Naive thymus-derived CD4-positive, alpha-beta T cell (primary cell): Measurements from ENCODE around the gene FOXD4. TPM values are rescaled to one million over a fixed set of nuclear protein-coding genes. Genes with fewer than 3 reads are reported as not detected.
A peak's percentile ranks its signal among the peaks of the same experiment; 100 is the strongest.
"Not testable (repeated sequence)": the region's sequence is repeated elsewhere in the genome, so short reads cannot be mapped to it uniquely, and the experiment has no call there.

Source experiments
- ATAC-seq: fragments of 150-1000 bp; cut with Tn5 transposase; 2 replicates; pipeline ENCODE4 v1.10.0; 2021; ENCODE audit warnings: mild to moderate bottlenecking, moderate library complexity
- CTCF ChIA-PET: fragments of 350-600 bp; sonication (Branson Sonifier 250); formaldehyde crosslinking; loops from one replicate; lab custom pipeline; 2021; ENCODE audit warnings: antibody characterized with exemption; lab: Charles Lee
- POLR2A ChIA-PET: fragments of 350-600 bp; sonication (Branson Sonifier 250); formaldehyde crosslinking; loops from one replicate; lab custom pipeline; 2021; ENCODE audit warnings: antibody characterized with exemption, inconsistent platforms; lab: Charles Lee
- DNase-seq, 9 donors: peaks; one replicate each; pipeline versions ENCODE4 v3.0.0 to v3.0.0-alpha.2; 2020 to 2022; ENCODE audit warnings: mixed read lengths in 1 of 9
- H3K27ac ChIP-seq: one replicate; pipeline ENCODE4 v1.7.0; 2013; ENCODE audit warnings: mild to moderate bottlenecking, low read depth, low read length, moderate library complexity
- H3K27me3 ChIP-seq, 2 donors: one replicate each; pipeline ENCODE4 v1.7.0; 2013; ENCODE audit warnings: low read length in 2 of 2, mild to moderate bottlenecking in 2 of 2, moderate library complexity in 2 of 2; ENCODE audit not compliant: control insufficient read depth in 2 of 2, insufficient read depth in 2 of 2
- H3K36me3 ChIP-seq, 3 experiments: 1 replicate in 2 of 3; 2 replicates in 1 of 3; pipeline ENCODE4 v1.7.0; 2013; ENCODE audit warnings: low read length in 3 of 3, mild to moderate bottlenecking in 3 of 3, moderate library complexity in 1 of 3; ENCODE audit not compliant: insufficient read depth in 3 of 3, control insufficient read depth in 2 of 3
- H3K4me1 ChIP-seq, 2 donors: one replicate each; pipeline ENCODE4 v1.7.0; 2013; ENCODE audit warnings: low read length in 2 of 2, mild to moderate bottlenecking in 2 of 2, moderate library complexity in 1 of 2; ENCODE audit not compliant: control insufficient read depth in 2 of 2, insufficient read depth in 2 of 2
- H3K4me3 ChIP-seq: 2 replicates; pipeline ENCODE4 v1.7.0; 2013; ENCODE audit warnings: mild to moderate bottlenecking, low read length
- H3K9me3 ChIP-seq, 3 experiments: 1 replicate in 2 of 3; 2 replicates in 1 of 3; pipeline ENCODE4 v1.7.0; 2013; ENCODE audit warnings: low read length in 3 of 3; ENCODE audit not compliant: control insufficient read depth in 2 of 3
- H3K27ac Mint-ChIP-seq, 9 donors: one replicate each; pipeline ENCODE4 v1.8.0; 2020 to 2022; ENCODE audit warnings: mixed read lengths in 9 of 9, mild to moderate bottlenecking in 8 of 9, moderate library complexity in 5 of 9, inconsistent platforms in 2 of 9
- H3K27me3 Mint-ChIP-seq, 5 donors: one replicate each; pipeline ENCODE4 v1.8.0; 2021 to 2022; ENCODE audit warnings: mixed read lengths in 5 of 5, mild to moderate bottlenecking in 1 of 5
- H3K36me3 Mint-ChIP-seq, 5 donors: one replicate each; pipeline ENCODE4 v1.8.0; 2020 to 2022; ENCODE audit warnings: mixed read lengths in 5 of 5, mild to moderate bottlenecking in 3 of 5, inconsistent platforms in 1 of 5
- H3K4me1 Mint-ChIP-seq, 7 donors: one replicate each; pipeline ENCODE4 v1.8.0; 2020 to 2022; ENCODE audit warnings: mixed read lengths in 7 of 7, mild to moderate bottlenecking in 3 of 7, inconsistent platforms in 1 of 7
- H3K4me3 Mint-ChIP-seq, 10 donors: one replicate each; pipeline ENCODE4 v1.8.0; 2020 to 2022; ENCODE audit warnings: mild to moderate bottlenecking in 10 of 10, mixed read lengths in 10 of 10, moderate library complexity in 6 of 10, inconsistent platforms in 2 of 10
- H3K9me3 Mint-ChIP-seq, 11 donors: one replicate each; pipeline ENCODE4 v1.8.0; 2020 to 2022; ENCODE audit warnings: mixed read lengths in 11 of 11, mild to moderate bottlenecking in 4 of 11, inconsistent platforms in 1 of 11, moderate library complexity in 1 of 11
- intact Hi-C, 2 donors: fragments of 100-400 bp; cut with micrococcal nuclease; formaldehyde crosslinking; loops; one replicate each; pipeline ENCODE4 v1.15.1; 2023
- polyA plus RNA-seq, 2 donors: library from polyadenylated mRNA; unstranded; fragments of 300-500 nt; fragmentation: Illumina TruSeq; gene quantifications; one replicate each; pipeline ENCODE4 v1.2.3, GENCODE V29; 2021
- total RNA-seq, 6 experiments: library from RNA in 5 of 6; stranded (reverse) in 5 of 6; gene quantifications; 1 replicate in 5 of 6; 2 replicates in 1 of 6; pipeline ENCODE4 v1.2.3 and lab custom pipeline; 2021 to 2026

The FOXD4 gene
- total RNA-seq (under 1 TPM in 3 of 5 experiments, not detected in 2; 0.22 to 0.38 (median 0.27) TPM), polyA plus RNA-seq (under 1 TPM; 0.09 to 0.12 TPM), total RNA-seq (lab: John Stamatoyannopoulos, UW) (not detected)

GRCh38 chr9:117995-118467 is at the start of gene FOXD4:
FOXD4 (minus strand) TSS chr9:118417; CDS start chr9:118119, 298 bp downstream.
- POLR2A ChIA-PET, H3K36me3 ChIP-seq, H3K9me3 Mint-ChIP-seq, H3K4me1 ChIP-seq, intact Hi-C loops, CTCF ChIA-PET, H3K9me3 ChIP-seq, DNase-seq, ATAC-seq, H3K27ac ChIP-seq, H3K4me3 ChIP-seq: not testable (repeated sequence)
- Mint-ChIP-seq H3K36me3 (peaks cover 0 to 13% (median 5%) of the 10 kb centered on the region in 5 donors), H3K4me3 (peak within 1 kb of the TSS; percentile 52 to 82 (median 66)), H3K27me3 (peaks cover 22 to 39% (median 33%) of the 10 kb centered on the region in 5 donors), H3K4me1 (peaks cover 7 to 31% (median 17%) of the 10 kb centered on the region in 7 donors), H3K27ac (peak within 1 kb of the TSS in 2 of 9 donors; percentile 53 to 71)
- peaks cover 0 to 10% of the 10 kb centered on the region in 2 donors for H3K27me3 ChIP-seq

GRCh38 chr9:159871-160270 is 41.7 kb upstream of the FOXD4 start:
- H3K4me3 ChIP-seq, H3K4me3 Mint-ChIP-seq, H3K4me1 Mint-ChIP-seq, H3K36me3 Mint-ChIP-seq, H3K27ac ChIP-seq, ATAC-seq, intact Hi-C loops, H3K27me3 ChIP-seq, H3K9me3 Mint-ChIP-seq, H3K4me1 ChIP-seq, POLR2A ChIA-PET, H3K27ac Mint-ChIP-seq, H3K36me3 ChIP-seq, H3K9me3 ChIP-seq, CTCF ChIA-PET, H3K27me3 Mint-ChIP-seq, DNase-seq: not testable (repeated sequence)

GRCh38 chr9:151173-151572 is 33.0 kb upstream of the FOXD4 start:
- H3K27ac ChIP-seq, H3K27me3 ChIP-seq, CTCF ChIA-PET, H3K4me1 ChIP-seq, H3K4me1 Mint-ChIP-seq, H3K4me3 ChIP-seq, intact Hi-C loops, POLR2A ChIA-PET, DNase-seq, H3K9me3 ChIP-seq, H3K27ac Mint-ChIP-seq, H3K36me3 Mint-ChIP-seq, H3K4me3 Mint-ChIP-seq, H3K9me3 Mint-ChIP-seq, H3K27me3 Mint-ChIP-seq, ATAC-seq, H3K36me3 ChIP-seq: not testable (repeated sequence)

GRCh38 chr9:139880-140279 is 21.7 kb upstream of the FOXD4 start:
- peaks cover 0 to 13% (median 6%) of the 10 kb centered on the region in 5 donors for H3K36me3 Mint-ChIP-seq
- H3K27ac Mint-ChIP-seq, CTCF ChIA-PET, H3K36me3 ChIP-seq, intact Hi-C loops, POLR2A ChIA-PET, H3K9me3 Mint-ChIP-seq, H3K27ac ChIP-seq, H3K4me1 ChIP-seq, H3K27me3 ChIP-seq, ATAC-seq, H3K4me3 ChIP-seq, DNase-seq, H3K27me3 Mint-ChIP-seq, H3K4me1 Mint-ChIP-seq, H3K9me3 ChIP-seq, H3K4me3 Mint-ChIP-seq: not testable (repeated sequence)

- peak in 3 of 9 donors; percentile 15 to 32 (median 21) for DNase-seq
- H3K4me3 ChIP-seq, H3K4me1 ChIP-seq, H3K27ac ChIP-seq, intact Hi-C loops, H3K36me3 ChIP-seq, CTCF ChIA-PET, POLR2A ChIA-PET, ATAC-seq, H3K9me3 ChIP-seq, H3K27ac Mint-ChIP-seq, H3K9me3 Mint-ChIP-seq: not testable (repeated sequence)
- H3K36me3 Mint-ChIP-seq: peaks cover 0 to 13% (median 9%) of the 10 kb centered on the region in 5 donors
- H3K27me3 ChIP-seq: peaks cover 0 to 10% of the 10 kb centered on the region in 2 donors
- H3K4me3 Mint-ChIP-seq: peak overlapping the region in 9 of 10 donors; percentile 38 to 82 (median 65)
- H3K27me3 Mint-ChIP-seq: peaks cover 22 to 45% (median 38%) of the 10 kb centered on the region in 5 donors
- H3K4me1 Mint-ChIP-seq: peaks cover 7 to 38% (median 19%) of the 10 kb centered on the region in 7 donors
These were observed 848 bp downstream of the FOXD4 start for GRCh38 chr9:117144-117994.

GRCh38 chr9:116239-117077 is 1.8 kb downstream of the FOXD4 start:
- POLR2A ChIA-PET, H3K36me3 ChIP-seq, CTCF ChIA-PET, H3K4me3 ChIP-seq, ATAC-seq, DNase-seq, H3K27ac ChIP-seq, H3K9me3 Mint-ChIP-seq, H3K9me3 ChIP-seq, H3K4me1 ChIP-seq, intact Hi-C loops: not testable (repeated sequence)
- Mint-ChIP-seq H3K4me1 (peaks cover 7 to 38% (median 19%) of the 10 kb centered on the region in 7 donors), H3K27ac (peak overlapping the region in 1 of 9 donors; percentile 62), H3K4me3 (peak overlapping the region; percentile 38 to 73 (median 56)), H3K36me3 (peaks cover 0 to 12% (median 10%) of the 10 kb centered on the region in 5 donors), H3K27me3 (peaks cover 22 to 51% (median 39%) of the 10 kb centered on the region in 5 donors)
- peaks cover 0 to 10% of the 10 kb centered on the region in 2 donors for H3K27me3 ChIP-seq
